ENCODE measurements around the gene DTX3.

The DTX3 gene

DNA sequence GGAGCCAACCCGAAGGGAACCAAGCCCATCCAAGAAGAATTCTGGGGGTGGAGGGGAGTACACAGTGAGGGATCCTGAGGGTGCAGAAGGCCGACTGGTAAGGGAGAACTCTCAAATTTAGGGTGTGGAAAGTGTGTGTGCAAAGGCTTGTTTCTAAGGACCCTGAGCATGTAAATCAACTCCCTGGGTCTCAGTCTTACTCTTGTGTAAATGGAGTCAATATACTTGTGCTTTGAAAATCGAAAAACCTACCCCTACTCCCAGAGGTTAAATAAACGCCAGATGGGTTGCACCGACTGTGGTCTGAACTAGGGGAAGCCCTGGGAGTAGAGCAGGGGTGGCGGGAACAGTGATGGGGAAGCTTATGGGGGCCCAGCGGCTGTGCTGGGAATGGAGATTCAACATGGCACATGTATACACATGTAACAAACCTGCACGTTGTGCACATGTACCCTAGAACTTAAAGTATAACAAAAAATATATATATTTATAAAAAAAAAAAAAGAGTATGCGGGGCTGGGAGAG is 22.4 kb downstream of the DTX3 start:
- in situ Hi-C loops (cut with HindIII; ENCODE audit: low sequenced_read_pairs): loop anchor here (5.0 kb wide), 1 partner anchor 40 kb away; no protein-coding TSS in a partner anchor
- H3K4me3 ChIP-seq (ENCODE audit: low read depth, low read length): no peak overlapping the region
- no peak for DNase-seq (ENCODE audit: low read depth)
- TF ChIP-seq, protein P1, sequence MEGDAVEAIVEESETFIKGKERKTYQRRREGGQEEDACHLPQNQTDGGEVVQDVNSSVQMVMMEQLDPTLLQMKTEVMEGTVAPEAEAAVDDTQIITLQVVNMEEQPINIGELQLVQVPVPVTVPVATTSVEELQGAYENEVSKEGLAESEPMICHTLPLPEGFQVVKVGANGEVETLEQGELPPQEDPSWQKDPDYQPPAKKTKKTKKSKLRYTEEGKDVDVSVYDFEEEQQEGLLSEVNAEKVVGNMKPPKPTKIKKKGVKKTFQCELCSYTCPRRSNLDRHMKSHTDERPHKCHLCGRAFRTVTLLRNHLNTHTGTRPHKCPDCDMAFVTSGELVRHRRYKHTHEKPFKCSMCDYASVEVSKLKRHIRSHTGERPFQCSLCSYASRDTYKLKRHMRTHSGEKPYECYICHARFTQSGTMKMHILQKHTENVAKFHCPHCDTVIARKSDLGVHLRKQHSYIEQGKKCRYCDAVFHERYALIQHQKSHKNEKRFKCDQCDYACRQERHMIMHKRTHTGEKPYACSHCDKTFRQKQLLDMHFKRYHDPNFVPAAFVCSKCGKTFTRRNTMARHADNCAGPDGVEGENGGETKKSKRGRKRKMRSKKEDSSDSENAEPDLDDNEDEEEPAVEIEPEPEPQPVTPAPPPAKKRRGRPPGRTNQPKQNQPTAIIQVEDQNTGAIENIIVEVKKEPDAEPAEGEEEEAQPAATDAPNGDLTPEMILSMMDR (IDR thresholded peaks at IDR 0.05; ENCODE audit: low read depth, low read length, missing control alignments): no peak

DNA sequence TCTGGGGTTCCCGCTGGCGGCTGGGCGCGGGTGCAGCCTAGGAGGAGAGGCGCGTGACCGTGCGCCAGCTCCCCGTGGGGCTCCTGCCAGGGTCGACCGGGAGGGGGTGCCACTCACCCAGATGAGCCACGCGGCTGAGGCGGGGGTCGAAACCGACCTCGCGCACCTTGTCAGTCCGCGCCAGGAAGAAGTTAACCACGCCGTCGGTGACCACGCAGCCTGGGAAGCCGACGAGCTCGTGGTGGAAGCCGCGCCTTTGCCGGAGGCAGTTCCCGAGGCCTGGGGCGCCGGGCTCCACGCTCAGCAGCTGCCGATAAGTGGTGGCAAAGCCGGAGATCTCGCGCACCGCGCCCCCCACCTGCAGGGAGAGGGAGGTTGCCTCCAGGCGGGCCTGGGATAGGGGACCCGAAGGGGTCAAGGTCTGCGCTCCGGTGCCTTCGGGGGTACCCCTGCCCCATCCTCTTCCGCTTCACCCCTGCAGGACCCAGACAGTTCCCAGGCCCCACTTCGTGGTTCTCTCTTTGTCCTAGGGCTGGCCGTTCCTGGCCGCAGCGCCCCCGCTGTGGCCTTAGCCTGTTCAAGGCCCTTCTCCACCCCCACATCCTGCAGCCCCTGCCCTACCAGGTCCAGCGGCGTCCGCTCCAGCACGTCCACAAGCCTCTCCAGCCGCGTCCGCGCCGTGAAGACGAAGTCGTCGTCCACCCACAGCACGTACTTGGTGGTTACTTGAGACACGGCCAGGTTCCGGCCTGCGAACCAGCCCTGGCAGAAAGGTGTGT is 23.1 kb downstream of the DTX3 start:
- no peak overlapping the region for H3K4me3 ChIP-seq (ENCODE audit: low read depth, low read length)
- TF ChIP-seq, protein P1 (IDR thresholded peaks at IDR 0.05; ENCODE audit: low read depth, low read length, missing control alignments): no peak
- in situ Hi-C loops (cut with HindIII; ENCODE audit: low sequenced_read_pairs): loop anchor here (5.0 kb wide), 1 partner anchor 40 kb away; no protein-coding TSS in a partner anchor
- no peak for DNase-seq (ENCODE audit: low read depth)

DNA sequence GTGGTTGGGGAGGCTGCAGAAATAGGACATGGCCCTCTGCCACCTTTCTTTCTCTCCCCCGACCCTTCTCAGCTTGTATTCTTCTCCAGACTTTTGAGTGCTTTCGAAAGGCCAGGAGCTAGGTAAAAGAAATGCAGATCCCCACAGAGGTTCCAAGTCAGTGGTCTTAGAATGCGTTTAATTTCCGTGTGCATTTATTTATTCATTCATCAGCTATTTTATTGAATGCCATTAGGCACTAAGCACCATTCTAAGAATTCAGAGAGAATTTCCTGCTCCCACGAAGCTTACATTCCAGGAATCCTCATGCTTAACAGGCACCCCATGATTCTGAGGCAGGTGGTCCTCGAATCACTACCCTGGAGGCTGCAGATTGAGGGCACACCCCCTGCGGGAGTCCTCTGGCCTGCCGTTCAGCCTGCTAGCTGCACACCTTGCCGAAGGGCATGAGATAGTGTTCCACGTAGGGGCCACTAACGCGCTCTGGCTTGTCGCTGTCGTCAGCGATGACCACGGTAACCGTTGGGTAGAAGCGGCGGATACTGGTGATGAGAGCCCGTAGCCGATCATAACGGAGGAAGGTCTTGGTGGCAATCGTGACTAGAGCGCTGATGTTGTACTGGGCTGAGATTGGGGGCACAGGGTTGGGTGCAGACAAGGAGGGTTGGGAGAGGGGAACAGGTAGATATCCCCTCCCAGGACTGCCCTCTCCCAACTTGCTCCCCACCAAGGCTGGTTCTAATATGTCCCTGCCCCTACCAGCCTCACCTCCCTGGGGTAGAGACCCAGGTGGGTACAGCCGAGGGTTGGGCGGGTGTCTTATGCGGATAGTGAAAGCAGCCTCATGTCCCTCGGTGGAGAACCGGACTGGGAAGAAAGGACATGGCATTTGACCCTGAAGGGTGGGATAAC is 23.9 kb downstream of the DTX3 start:
- TF ChIP-seq, protein P1 (IDR thresholded peaks at IDR 0.05; ENCODE audit: low read depth, low read length, missing control alignments): no peak
- in situ Hi-C loops (cut with HindIII; ENCODE audit: low sequenced_read_pairs): loop anchor here (5.0 kb wide), 1 partner anchor 41 kb away; no protein-coding TSS in a partner anchor
- no peak for DNase-seq (ENCODE audit: low read depth)
- no peak overlapping the region for H3K4me3 ChIP-seq (ENCODE audit: low read depth, low read length)

DNA sequence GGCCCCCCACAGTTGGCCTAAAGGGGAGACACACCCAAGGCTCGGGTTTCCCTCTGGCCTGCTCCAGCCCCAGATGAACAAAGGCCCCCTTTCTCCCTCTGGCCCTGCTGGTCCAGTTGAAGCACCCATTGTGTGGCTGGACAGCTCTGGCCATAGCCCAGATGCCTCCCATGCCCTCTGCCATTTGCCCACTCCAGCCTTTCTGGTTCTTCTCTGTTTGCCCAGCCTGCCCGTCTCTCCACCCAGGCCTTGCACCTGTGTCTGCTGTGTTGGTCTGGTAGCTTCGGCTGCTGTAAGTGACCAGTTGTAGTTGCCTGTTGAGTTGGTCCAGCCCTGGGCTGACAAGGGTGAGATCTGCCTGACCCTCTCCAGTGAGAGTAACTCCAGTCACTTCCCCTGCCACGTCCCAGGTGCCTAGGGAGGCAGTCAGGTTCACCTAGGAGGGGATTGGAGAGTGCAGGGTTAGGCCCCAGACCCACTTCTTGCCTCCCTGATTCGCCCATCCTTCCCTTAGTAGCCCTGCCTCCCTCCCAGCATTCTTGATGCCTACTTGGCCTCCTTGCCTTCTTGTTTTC is 25.4 kb downstream of the DTX3 start:
- TF ChIP-seq, protein P1 (IDR thresholded peaks at IDR 0.05; ENCODE audit: low read depth, low read length, missing control alignments): no peak
- no peak for DNase-seq (ENCODE audit: low read depth)
- in situ Hi-C loops (cut with HindIII; ENCODE audit: low sequenced_read_pairs): loop anchor here (5.0 kb wide), 1 partner anchor 43 kb away; no protein-coding TSS in a partner anchor
- H3K4me3 ChIP-seq (ENCODE audit: low read depth, low read length): no peak overlapping the region

DNA sequence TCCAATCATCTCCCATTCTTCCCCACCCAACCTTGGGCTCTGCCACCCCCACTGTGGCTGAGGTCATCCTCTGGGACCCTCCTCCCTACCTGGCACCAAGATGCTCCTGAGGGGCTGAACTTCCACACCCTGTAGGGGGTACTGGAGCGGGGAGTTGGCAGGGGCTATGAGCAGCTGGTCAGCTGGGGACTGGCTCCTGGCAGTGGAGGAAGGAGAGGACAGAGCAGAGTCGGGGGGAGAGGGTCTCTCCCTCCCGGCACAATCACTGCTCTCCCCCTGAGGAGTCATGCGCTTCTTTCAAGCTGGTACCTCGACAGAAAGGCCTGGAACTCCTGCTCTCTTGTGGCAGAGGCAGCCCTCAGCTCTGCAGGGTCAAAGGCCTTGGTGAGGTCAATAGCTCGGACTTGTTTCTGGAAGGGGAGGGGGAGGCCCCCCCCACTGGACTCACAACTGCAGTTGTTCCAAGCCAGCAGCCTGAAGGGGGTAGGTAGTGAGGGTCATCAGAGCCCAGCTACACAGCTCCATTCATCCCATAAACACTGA is 26.3 kb downstream of the DTX3 start:
- in situ Hi-C loops (cut with HindIII; ENCODE audit: low sequenced_read_pairs): no loop called here
- TF ChIP-seq, protein P1 (IDR thresholded peaks at IDR 0.05; ENCODE audit: low read depth, low read length, missing control alignments): no peak
- no peak overlapping the region for H3K4me3 ChIP-seq (ENCODE audit: low read depth, low read length)
- DNase-seq (ENCODE audit: low read depth): no peak
